Suprapubic skin (tissue), 4 donors: Measurements from ENCODE around the gene S100PBP.

Experiments
- POLR2A ChIP-seq, 2 donors: fragments of 450-650 bp; IDR thresholded peaks; one replicate each; pipeline ENCODE4 v1.6.1; 2017; ENCODE audit warnings: antibody characterized with exemption in 2 of 2, mild to moderate bottlenecking in 2 of 2, moderate library complexity in 2 of 2
- POLR2AphosphoS5 ChIP-seq, 3 donors: sonication (generic); formaldehyde crosslinking; IDR thresholded peaks; one replicate each; pipeline ENCODE4 v1.6.1; 2017; ENCODE audit warnings: antibody characterized with exemption in 3 of 3
- TF ChIP-seq, protein P1 (sequence below), 2 donors: fragments of 200-600 bp in 1 of 2; fragments of 450-650 bp in 1 of 2; sonication (generic) in 1 of 2; IDR thresholded peaks; one replicate each; pipeline ENCODE4 v1.5.1; 2016 to 2019; ENCODE audit warnings: antibody characterized with exemption in 2 of 2, mild to moderate bottlenecking in 1 of 2, moderate library complexity in 1 of 2

DNA sequence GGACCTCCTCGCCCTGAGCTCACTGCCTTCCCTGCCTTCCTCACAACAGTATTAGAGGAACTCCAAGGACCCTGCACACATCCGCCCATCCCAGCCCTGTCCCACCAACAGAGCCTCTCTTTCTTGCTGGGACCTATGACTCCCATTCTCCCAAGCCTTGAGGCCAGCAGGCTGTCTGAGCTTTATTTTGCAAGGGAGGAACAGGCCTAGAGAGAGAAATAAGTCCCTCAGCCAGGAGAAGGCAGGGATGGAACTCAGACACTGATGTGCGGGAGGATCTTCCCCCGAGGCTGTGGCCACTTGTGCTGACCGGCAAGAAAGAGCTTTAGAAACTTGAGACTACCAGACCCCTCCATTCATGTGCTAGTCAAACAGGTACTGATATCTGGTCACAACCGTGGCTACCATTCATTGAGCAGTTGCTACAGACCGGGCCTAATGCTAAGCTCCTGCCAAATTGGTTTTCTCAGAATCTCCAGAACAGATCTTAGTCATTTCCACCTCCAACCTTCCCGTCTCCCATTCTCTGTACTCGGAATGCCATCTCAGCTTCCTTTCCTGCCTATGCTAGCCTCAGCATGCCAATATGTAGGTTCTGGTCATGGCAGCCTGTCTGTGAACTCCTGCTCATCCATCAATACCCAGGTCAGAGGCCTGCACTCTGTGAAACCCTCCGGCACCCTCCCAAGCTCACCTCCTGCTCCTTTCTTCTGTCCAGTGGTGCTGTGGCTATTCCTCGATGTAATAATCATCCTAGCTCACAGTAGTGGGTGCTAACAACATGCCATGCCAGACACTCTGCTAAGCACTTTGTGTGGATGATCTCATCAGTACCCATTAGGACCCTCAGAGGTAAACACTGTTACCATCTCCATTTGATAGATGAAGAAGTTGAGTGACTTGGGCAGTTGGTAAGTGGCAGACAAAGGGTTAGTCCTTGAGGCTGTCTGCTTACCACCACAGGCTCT, 79.9 kb downstream of the S100PBP start:
- TF ChIP-seq, protein P1, sequence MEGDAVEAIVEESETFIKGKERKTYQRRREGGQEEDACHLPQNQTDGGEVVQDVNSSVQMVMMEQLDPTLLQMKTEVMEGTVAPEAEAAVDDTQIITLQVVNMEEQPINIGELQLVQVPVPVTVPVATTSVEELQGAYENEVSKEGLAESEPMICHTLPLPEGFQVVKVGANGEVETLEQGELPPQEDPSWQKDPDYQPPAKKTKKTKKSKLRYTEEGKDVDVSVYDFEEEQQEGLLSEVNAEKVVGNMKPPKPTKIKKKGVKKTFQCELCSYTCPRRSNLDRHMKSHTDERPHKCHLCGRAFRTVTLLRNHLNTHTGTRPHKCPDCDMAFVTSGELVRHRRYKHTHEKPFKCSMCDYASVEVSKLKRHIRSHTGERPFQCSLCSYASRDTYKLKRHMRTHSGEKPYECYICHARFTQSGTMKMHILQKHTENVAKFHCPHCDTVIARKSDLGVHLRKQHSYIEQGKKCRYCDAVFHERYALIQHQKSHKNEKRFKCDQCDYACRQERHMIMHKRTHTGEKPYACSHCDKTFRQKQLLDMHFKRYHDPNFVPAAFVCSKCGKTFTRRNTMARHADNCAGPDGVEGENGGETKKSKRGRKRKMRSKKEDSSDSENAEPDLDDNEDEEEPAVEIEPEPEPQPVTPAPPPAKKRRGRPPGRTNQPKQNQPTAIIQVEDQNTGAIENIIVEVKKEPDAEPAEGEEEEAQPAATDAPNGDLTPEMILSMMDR (IDR thresholded peaks at IDR 0.05), result no peak
- TF ChIP-seq POLR2AphosphoS5 (IDR thresholded peaks at IDR 0.05) (no peak), POLR2A (IDR thresholded peaks at IDR 0.05) (no peak)
